ENCODE results near the gene CD1D. TPM values are rescaled to one million over a fixed set of nuclear protein-coding genes. Genes with fewer than 3 reads are reported as not detected.

The CD1D gene
- total RNA-seq, 1 experiment from 2014 or later: not detected

GRCh38 chr1:158191299-158191698 is 10.6 kb downstream of the CD1D start:
- ChIA-PET CTCF (no interaction called here), POLR2A (no interaction called here)
- H3K36me3 Mint-ChIP-seq (ENCODE audit: insufficient read depth, unreplicated experiment): no peaks in the 10 kb centered on the region
- H3K9me3 Mint-ChIP-seq (ENCODE audit: unreplicated experiment): peaks cover 11% of the 10 kb centered on the region
- Histone ChIP-seq H3K27me3 (replicated peaks; ENCODE audit: control insufficient read depth, insufficient read depth, low read length) (no peaks in the 10 kb centered on the region), H3K9me3 (no peaks in the 10 kb centered on the region), H3K36me3 (ENCODE audit: control insufficient read depth, insufficient read depth, low read length) (no peaks in the 10 kb centered on the region), H3K4me3 (ENCODE audit: low read depth, low read length) (no peak overlapping the region), H3K4me1 (no peaks in the 10 kb centered on the region)
- no peaks in the 10 kb centered on the region for H3K4me1 Mint-ChIP-seq (ENCODE audit: low read depth, unreplicated experiment)
- BruUV-seq (replicated peaks): no TSS peak
- no peak for TF ChIP-seq CTCF (IDR thresholded peaks at IDR 0.05; ENCODE audit: insufficient read depth in 1 of 2, low read depth in 1 of 2, low read length in 1 of 2, severe bottlenecking in 1 of 2, unreplicated experiment in 1 of 2)
- no peak overlapping the region for H3K27ac Mint-ChIP-seq (ENCODE audit: unreplicated experiment)
- peaks cover 11% of the 10 kb centered on the region for H3K27me3 Mint-ChIP-seq (ENCODE audit: insufficient read depth, unreplicated experiment)
- no peak for DNase-seq
- intact Hi-C loops (cut with micrococcal nuclease; ENCODE audit: unreplicated experiment): no loop called here
- no peak overlapping the region for H3K4me3 Mint-ChIP-seq (ENCODE audit: unreplicated experiment)

GRCh38 chr1:158196461-158196860 is 15.8 kb downstream of the CD1D start:
- intact Hi-C loops (cut with micrococcal nuclease; ENCODE audit: unreplicated experiment): no loop called here

GRCh38 chr1:158199849-158200248 is 19.2 kb downstream of the CD1D start:
- intact Hi-C loops (cut with micrococcal nuclease; ENCODE audit: unreplicated experiment): loop anchor here (10.0 kb wide), 3 partner anchors 125 to 795 kb away; no protein-coding TSS in a partner anchor
- no peaks in the 10 kb centered on the region for H3K36me3 ChIP-seq (ENCODE audit: control insufficient read depth, insufficient read depth, low read length)
- H3K9me3 ChIP-seq: no peaks in the 10 kb centered on the region
- ChIA-PET CTCF (no interaction called here), POLR2A (no interaction called here)
- Mint-ChIP-seq H3K4me1 (ENCODE audit: low read depth, unreplicated experiment) (no peaks in the 10 kb centered on the region), H3K27me3 (ENCODE audit: insufficient read depth, unreplicated experiment) (peaks cover 14% of the 10 kb centered on the region), H3K4me3 (ENCODE audit: unreplicated experiment) (no peak overlapping the region), H3K9me3 (ENCODE audit: unreplicated experiment) (no peaks in the 10 kb centered on the region), H3K27ac (ENCODE audit: unreplicated experiment) (no peak overlapping the region), H3K36me3 (ENCODE audit: insufficient read depth, unreplicated experiment) (no peaks in the 10 kb centered on the region)
- H3K4me1 ChIP-seq: no peaks in the 10 kb centered on the region
- no peaks in the 10 kb centered on the region for H3K27me3 ChIP-seq (replicated peaks; ENCODE audit: control insufficient read depth, insufficient read depth, low read length)
- no peak for TF ChIP-seq CTCF (IDR thresholded peaks at IDR 0.05; ENCODE audit: insufficient read depth in 1 of 2, low read depth in 1 of 2, low read length in 1 of 2, severe bottlenecking in 1 of 2, unreplicated experiment in 1 of 2)
- DNase-seq: no peak
- H3K4me3 ChIP-seq (ENCODE audit: low read depth, low read length): no peak overlapping the region
- no TSS peak for BruUV-seq (replicated peaks)

More at GRCh38 chr1:158196461-158196860, 15.8 kb downstream of the CD1D start:
- H3K4me3 Mint-ChIP-seq (ENCODE audit: unreplicated experiment): no peak overlapping the region
- Histone ChIP-seq H3K9me3 (no peaks in the 10 kb centered on the region), H3K4me3 (ENCODE audit: low read depth, low read length) (no peak overlapping the region), H3K36me3 (ENCODE audit: control insufficient read depth, insufficient read depth, low read length) (no peaks in the 10 kb centered on the region), H3K27me3 (replicated peaks; ENCODE audit: control insufficient read depth, insufficient read depth, low read length) (no peaks in the 10 kb centered on the region), H3K4me1 (no peaks in the 10 kb centered on the region)
- no peak for TF ChIP-seq CTCF (IDR thresholded peaks at IDR 0.05; ENCODE audit: insufficient read depth in 1 of 2, low read depth in 1 of 2, low read length in 1 of 2, severe bottlenecking in 1 of 2, unreplicated experiment in 1 of 2)
- no peak for DNase-seq
- H3K4me1 Mint-ChIP-seq (ENCODE audit: low read depth, unreplicated experiment): no peaks in the 10 kb centered on the region
- POLR2A ChIA-PET: no interaction called here
- H3K36me3 Mint-ChIP-seq (ENCODE audit: insufficient read depth, unreplicated experiment): no peaks in the 10 kb centered on the region
- CTCF ChIA-PET: no interaction called here
- no peak overlapping the region for H3K27ac Mint-ChIP-seq (ENCODE audit: unreplicated experiment)
- H3K9me3 Mint-ChIP-seq (ENCODE audit: unreplicated experiment): peaks cover 11% of the 10 kb centered on the region
- peaks cover 13% of the 10 kb centered on the region for H3K27me3 Mint-ChIP-seq (ENCODE audit: insufficient read depth, unreplicated experiment)
- no TSS peak for BruUV-seq (replicated peaks)

Data from Caco-2 (cell line).